PC-3 (cell line): Measurements from ENCODE around the gene DNER.

Experiments used
- CTCF ChIP-seq: fragments of 300-600 bp; sonication (generic); conservative IDR thresholded peaks from 2 replicates; pipeline ENCODE4 v1.5.1; 2017; ENCODE audit warnings: antibody characterized with exemption, low read depth, mild to moderate bottlenecking, low read length
- EZH2 ChIP-seq: fragments of 300-600 bp; sonication (generic); IDR thresholded peaks from one replicate; pipeline ENCODE4 v1.6.1; 2017; ENCODE audit warnings: antibody characterized with exemption, mild to moderate bottlenecking, low read length; ENCODE audit not compliant: unreplicated experiment
- EZH2phosphoT487 ChIP-seq: fragments of 300-600 bp; sonication (generic); IDR thresholded peaks from 2 replicates; pipeline ENCODE4 v1.6.1; 2018; ENCODE audit warnings: mild to moderate bottlenecking, antibody characterized with exemption, low read length, borderline replicate concordance

- no peak for TF ChIP-seq CTCF
- TF ChIP-seq EZH2 = no peak
- no peak for TF ChIP-seq EZH2phosphoT487
Observed at GRCh38 chr2:229474125-229474524, 240.2 kb downstream of the DNER start.
